NB4 (cell line): ENCODE data around the gene LRRC10B.

Source experiments
- CTCF ChIP-seq: IDR thresholded peaks from one replicate; pipeline ENCODE4 v1.5.1; 2012; ENCODE audit warnings: low read depth, low read length
- MAX ChIP-seq: IDR thresholded peaks from 2 replicates; pipeline ENCODE4 v1.6.1; 2011; ENCODE audit warnings: low read depth, low read length
- MYC ChIP-seq: IDR thresholded peaks from 2 replicates; pipeline ENCODE4 v1.6.1; 2011; ENCODE audit warnings: low read depth, low read length
- POLR2A ChIP-seq: IDR thresholded peaks from 2 replicates; pipeline ENCODE4 v1.6.1; 2011; ENCODE audit warnings: mild to moderate bottlenecking; ENCODE audit not compliant: insufficient read length; ENCODE audit errors: extremely low read depth

DNA sequence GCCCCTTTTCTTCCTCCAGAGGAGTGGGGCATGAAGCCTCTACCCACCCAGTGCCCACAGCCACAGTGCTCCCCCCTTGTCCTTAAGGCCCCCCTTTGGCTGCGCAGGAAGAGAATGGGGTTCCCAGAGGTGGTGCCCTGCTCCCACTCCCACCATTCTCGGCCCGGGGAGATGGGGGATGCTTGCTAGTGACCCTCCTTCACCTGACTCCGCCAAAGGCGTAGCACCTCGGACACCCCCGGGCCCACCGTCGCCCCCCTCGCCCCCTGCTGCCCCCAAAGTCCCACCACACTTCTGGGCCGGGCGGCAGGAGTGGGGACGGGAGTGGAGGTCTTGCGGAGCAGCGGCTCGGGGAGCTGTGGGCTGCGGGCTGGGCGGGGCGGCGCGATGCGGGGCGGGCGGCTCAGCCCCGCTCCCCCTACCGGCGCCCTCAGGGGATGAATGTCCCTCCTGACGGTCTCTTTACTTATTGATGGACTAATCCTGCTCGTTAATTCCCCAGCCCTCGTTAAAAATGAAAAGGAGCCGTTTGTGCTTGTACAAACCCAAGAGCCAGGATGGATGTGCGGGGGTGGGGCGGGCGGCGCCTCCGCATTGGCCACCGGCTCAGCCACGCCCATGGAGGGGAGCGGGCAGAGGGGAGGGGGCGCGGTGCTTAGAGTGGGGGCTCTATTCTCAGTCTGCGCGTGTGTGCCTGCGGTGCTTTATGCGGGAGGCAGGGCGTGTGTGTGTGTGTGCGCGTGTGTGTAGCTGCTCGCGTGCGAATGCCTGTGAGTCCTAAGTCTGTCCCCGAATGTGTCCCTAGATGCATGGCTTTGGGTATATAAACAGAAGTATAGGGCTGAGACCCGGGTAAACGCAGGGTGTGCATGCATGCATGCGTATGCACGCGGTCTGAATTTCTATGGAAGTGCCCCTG is 46.8 kb downstream of the LRRC10B start:
- TF ChIP-seq CTCF (no peak), POLR2A (no peak), MAX (no peak), MYC (no peak)
